BE2C (cell line): ENCODE measurements around the gene SLC27A4.

ENCODE experiments used
- DNase-seq: peaks from one replicate; pipeline ENCODE4 v3.0.0-alpha.2; 2020
- H3K27me3 ChIP-seq: fragments of 250-450 bp; sonication (Bioruptor Pico); 2 replicates; pipeline ENCODE4 v1.5.1; 2020; ENCODE audit warnings: mild to moderate bottlenecking
- H3K36me3 ChIP-seq: fragments of 250-450 bp; sonication (Bioruptor Pico); 2 replicates; pipeline ENCODE4 v1.5.1; 2020; ENCODE audit warnings: mild to moderate bottlenecking
- H3K4me1 ChIP-seq: fragments of 250-450 bp; sonication (Bioruptor Pico); 2 replicates; pipeline ENCODE4 v1.5.1; 2020
- H3K4me3 ChIP-seq: 2 replicates; pipeline ENCODE4 v1.5.1; 2011; ENCODE audit warnings: low read depth, low read length
- H3K9me3 ChIP-seq: fragments of 250-450 bp; sonication (Bioruptor Pico); 2 replicates; pipeline ENCODE4 v1.5.1; 2020
- TF ChIP-seq, protein P1 (sequence below): IDR thresholded peaks from 2 replicates; pipeline ENCODE4 v1.5.1; 2012; ENCODE audit warnings: mild to moderate bottlenecking, low read depth, low read length

The SLC27A4 gene

DNA sequence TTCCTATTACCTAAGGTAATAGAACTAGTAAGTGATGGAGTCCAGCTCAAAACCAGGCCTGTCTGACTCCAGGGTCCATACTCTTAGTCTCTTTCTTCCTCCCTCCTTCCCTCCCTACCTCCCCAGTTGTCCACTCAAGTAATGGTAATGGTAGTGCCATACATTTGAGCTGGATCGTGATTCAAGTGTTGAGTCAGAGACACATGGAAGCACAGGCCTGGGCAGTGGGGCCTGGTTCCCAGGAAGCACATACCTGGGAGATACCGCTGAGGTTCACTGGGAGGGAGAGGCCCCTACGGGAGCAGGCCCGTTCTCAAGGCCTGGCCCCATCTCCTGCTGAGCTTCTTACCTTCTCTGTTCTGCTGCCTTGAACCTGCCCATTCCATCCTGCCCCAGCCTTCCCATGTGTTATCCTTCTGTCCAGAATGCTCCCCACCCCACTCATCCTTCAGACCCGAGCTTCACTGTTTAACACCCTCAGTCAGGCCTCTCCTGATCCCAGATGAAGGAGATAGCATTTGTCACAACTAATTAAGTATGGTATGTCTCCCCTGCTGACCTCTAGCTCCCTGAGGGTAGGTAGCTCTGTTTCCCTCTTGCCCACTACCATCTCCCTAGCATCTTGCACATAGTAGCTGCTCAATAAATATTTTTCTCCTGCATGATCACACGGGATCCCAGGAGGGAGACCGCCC is 44.6 kb downstream of the SLC27A4 start:
- Histone ChIP-seq H3K4me3 (no peak overlapping the region), H3K9me3 (no peaks in the 10 kb centered on the region), H3K27me3 (no peaks in the 10 kb centered on the region), H3K4me1 (peaks cover 29% of the 10 kb centered on the region), H3K36me3 (peaks cover 53% of the 10 kb centered on the region)
- DNase-seq: no peak
- TF ChIP-seq, protein P1, sequence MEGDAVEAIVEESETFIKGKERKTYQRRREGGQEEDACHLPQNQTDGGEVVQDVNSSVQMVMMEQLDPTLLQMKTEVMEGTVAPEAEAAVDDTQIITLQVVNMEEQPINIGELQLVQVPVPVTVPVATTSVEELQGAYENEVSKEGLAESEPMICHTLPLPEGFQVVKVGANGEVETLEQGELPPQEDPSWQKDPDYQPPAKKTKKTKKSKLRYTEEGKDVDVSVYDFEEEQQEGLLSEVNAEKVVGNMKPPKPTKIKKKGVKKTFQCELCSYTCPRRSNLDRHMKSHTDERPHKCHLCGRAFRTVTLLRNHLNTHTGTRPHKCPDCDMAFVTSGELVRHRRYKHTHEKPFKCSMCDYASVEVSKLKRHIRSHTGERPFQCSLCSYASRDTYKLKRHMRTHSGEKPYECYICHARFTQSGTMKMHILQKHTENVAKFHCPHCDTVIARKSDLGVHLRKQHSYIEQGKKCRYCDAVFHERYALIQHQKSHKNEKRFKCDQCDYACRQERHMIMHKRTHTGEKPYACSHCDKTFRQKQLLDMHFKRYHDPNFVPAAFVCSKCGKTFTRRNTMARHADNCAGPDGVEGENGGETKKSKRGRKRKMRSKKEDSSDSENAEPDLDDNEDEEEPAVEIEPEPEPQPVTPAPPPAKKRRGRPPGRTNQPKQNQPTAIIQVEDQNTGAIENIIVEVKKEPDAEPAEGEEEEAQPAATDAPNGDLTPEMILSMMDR: no peak

DNA sequence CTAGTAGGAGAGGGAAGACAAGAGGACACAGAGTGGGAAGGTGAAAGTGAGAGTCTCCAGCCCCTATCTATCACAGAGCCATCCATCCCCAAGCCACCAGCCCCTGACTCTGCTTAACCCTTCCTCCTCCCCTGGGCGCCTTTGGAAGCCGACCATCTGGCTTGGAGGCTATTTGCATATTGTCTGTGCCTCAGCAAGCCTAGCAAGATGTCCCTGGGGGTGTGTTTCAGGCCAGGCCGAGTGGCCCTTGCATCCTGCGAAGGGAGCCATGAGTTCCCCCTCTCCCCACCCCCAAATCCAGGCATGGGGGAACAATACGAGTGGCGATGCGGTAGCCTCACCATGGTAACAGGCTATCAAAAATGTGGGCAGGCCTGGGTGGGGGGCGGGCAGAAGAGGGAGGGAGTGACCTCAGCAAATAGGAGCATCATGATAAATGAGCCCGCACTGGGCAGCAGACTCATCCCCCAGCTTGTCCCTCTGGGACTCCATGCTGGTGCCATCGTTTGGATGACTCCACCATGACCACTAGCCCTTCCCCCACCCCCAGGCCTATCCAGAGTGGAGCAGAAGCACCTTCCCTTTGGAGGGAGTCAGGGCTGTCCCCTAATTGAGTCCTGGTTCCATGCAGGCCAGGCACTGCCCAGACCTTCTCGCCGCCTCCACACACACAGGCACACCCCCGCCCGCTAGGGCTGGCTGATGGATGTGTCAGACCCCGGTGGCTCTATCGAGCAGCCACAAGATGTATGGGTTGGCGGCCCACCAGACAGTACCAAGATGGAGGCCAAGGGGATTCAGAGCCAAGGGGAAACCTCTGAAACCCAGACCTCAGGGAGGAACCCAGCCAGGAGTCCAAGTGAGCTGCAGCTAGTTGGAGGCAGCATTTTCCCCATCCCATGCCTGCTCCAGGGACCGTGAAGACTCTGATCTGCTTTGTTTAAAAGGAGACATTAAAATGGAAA is 45.5 kb downstream of the SLC27A4 start:
- DNase-seq: no peak
- peaks cover 53% of the 10 kb centered on the region for H3K36me3 ChIP-seq
- no peaks in the 10 kb centered on the region for H3K27me3 ChIP-seq
- H3K4me3 ChIP-seq: no peak overlapping the region
- peaks cover 29% of the 10 kb centered on the region for H3K4me1 ChIP-seq
- TF ChIP-seq, protein P1: no peak
- H3K9me3 ChIP-seq: no peaks in the 10 kb centered on the region

DNA sequence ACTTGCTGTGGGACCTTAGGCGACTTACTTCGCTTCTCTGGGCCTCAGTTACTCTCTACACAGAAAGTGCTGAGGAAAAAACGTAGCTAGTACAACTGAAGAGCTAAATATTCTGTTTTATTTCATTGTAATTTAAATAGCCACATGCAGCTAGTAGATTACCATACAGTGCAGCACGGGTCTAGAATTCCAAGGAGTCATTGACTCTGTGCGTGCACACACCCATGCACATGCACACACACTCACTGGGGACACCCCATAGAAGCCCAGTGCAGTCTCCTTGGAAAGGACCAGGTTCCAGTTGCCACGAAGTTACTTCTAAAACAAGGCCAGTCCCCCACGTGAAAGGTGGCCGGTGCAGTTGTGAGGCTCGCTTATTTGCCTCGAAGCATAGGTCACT is 47.8 kb downstream of the SLC27A4 start:
- no peaks in the 10 kb centered on the region for H3K27me3 ChIP-seq
- H3K36me3 ChIP-seq: peaks cover 53% of the 10 kb centered on the region
- peaks cover 15% of the 10 kb centered on the region for H3K4me1 ChIP-seq
- H3K9me3 ChIP-seq: no peaks in the 10 kb centered on the region
- TF ChIP-seq, protein P1: no peak
- no peak overlapping the region for H3K4me3 ChIP-seq
- DNase-seq: no peak

DNA sequence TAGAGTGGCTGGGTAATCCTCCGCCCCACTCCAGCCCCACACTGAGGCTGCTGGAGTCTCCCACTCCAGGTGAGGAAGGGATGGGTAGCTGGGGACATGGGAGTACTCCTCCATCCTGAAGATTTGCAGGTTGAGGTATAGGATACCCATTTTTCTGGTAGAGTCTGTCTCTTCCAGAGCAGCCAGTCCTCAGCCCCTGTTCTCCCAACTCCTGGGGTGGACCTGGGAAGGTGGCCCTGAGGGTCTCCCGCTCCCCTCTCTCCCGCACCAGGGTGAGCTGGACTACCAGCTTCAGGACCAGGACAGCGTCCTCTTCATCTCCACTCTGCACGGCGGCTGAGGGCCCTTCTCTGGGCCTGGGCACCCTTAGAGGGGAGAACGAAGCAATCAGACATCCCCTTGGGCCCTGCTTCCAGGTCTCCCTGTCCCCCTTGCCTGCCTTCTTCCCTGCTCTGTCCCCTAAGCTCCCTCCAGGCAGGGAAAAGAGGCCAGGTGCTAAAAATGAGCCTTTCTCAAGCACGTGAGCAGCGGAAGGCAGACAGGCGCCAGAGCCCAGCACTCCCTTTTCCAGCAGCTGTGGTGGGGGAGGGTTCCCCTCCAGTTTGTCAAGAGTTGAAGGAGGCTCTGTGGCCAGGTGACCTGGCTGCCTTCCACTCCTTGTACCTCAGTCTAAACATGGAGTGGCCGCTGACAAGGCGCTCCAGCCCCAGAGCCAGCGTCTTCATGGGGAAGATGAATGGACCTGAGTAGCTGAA is 49.2 kb downstream of the SLC27A4 start:
- Histone ChIP-seq H3K36me3 (peaks cover 46% of the 10 kb centered on the region), H3K4me3 (no peak overlapping the region), H3K27me3 (no peaks in the 10 kb centered on the region), H3K9me3 (no peaks in the 10 kb centered on the region), H3K4me1 (peaks cover 15% of the 10 kb centered on the region)
- TF ChIP-seq, protein P1: no peak
- peak; percentile 29 for DNase-seq

DNA sequence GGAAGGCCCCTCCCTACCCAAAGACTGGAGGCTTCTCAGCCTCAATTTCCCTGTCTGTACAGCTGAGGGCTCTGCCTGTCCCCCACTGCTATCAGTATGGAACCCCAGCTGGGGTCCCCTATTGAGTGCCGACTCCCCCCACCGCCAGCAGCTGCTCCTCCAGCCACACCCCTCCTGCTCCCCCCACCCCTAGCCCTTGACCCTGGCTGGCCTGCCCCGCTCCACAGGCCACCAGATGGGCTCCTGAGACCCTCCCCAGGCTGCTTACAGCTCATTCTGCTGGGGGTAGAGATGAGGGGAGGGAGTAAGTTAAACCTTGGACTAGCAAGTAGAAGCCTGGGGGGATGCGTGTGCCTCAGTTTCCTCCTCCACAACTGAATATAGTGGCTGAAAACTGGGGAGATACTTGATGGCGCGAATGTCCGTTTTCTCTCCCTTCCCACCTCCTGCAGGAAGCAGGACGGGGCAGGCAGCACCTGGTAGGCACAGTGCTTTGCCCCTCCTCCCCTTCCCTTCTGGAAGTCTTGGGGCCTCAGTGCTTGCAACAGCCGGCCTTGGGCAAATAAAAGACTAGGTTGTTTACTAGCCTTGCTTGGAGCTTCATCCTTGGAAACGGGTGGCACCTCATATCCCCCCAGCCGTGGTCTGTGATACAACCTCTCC is 50.0 kb downstream of the SLC27A4 start:
- no peak overlapping the region for H3K4me3 ChIP-seq
- no peak for DNase-seq
- no peaks in the 10 kb centered on the region for H3K27me3 ChIP-seq
- H3K4me1 ChIP-seq: peaks cover 15% of the 10 kb centered on the region
- H3K36me3 ChIP-seq: peaks cover 44% of the 10 kb centered on the region
- TF ChIP-seq, protein P1: no peak
- no peaks in the 10 kb centered on the region for H3K9me3 ChIP-seq
